Activated naive CD8-positive, alpha-beta T cell treated with anti-CD3 and anti-CD28 coated beads, Interleukin-2, amount 50 U/mL, for 16 hours (primary cell): ENCODE data around the gene C1orf105.
"Not testable (repeated sequence)": the region's sequence is repeated elsewhere in the genome, so short reads cannot be mapped to it uniquely, and the experiment has no call there.

Experiments used
- DNase-seq: peaks from one replicate; pipeline ENCODE4 v3.0.0-alpha.2; 2020; ENCODE audit warnings: low read depth, low spot score

C1orf105 gene, protein sequence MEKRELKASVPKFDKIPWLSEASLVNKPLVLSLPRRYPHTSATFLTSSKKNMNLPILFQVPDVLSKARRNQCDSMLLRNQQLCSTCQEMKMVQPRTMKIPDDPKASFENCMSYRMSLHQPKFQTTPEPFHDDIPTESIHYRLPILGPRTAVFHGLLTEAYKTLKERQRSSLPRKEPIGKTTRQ

DNA sequence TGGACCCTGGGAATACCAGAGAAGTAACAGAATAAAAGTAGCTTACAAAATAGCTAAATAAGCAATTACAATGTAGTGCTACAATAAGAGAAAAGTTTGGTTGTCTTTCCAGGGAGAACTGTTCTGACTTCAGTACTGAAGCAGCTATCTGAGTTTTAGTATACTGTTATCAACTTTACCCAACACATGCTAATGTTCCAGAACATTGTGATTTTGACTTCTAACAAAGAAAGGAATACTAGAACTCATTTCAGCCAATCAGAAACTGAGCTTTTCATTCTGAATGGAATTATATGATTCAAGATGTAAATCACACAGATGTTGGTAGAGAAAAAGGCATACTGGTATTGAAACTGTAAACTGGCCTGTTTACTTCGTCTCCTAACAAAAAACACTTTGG, at the start of gene C1orf105:
Gene C1orf105, plus strand, starts transcription at position 301 of the 400 bp plus-strand sequence. CDS start 201 bp downstream, outside the sequence.
- DNase-seq, result no peak

- not testable (repeated sequence) for DNase-seq
These were observed 48.8 kb upstream of the C1orf105 start for GRCh38 chr1:172371646-172372045.

GRCh38 chr1:172373864-172374263, 46.6 kb upstream of the C1orf105 start:
- no peak for DNase-seq

DNA sequence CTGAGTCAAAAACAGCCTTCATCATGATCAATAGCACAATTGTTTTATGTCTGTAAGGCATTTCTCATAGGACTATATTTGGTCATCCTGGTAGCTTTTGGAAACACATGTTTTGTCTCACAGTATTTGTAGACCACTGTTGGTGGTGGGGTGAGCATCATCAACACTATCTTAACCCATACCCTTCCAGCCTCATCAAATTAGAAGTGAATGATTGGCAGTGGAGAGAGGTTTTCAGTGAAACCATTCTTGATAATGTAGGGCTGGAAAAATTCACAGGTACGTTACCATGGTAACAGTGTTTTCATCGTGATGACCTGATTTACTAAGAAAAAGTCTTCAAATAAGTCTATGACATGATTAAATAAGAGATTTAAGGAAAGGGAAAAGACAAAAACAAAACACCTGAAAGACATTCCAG, 45.3 kb upstream of the C1orf105 start:
- DNase-seq, result no peak

DNA sequence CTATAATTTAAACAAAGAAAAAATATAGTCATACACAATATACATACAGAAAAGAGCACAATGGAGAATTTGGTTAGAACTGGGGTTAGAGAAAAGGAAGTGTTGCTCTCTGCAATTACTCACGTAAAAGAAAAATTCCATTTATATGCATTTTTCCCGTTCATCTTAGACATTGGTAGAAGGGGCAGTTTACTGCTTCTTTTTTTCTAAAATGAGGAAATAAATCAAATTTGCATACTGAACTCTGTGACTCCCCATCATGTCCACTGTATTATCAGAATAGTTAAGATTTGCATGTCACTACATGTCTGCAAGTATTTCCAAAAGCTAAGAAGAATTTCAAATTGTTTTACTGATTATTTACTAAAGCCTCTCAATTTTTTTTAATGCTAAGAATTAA, 44.1 kb upstream of the C1orf105 start:
- DNase-seq, result no peak

DNA sequence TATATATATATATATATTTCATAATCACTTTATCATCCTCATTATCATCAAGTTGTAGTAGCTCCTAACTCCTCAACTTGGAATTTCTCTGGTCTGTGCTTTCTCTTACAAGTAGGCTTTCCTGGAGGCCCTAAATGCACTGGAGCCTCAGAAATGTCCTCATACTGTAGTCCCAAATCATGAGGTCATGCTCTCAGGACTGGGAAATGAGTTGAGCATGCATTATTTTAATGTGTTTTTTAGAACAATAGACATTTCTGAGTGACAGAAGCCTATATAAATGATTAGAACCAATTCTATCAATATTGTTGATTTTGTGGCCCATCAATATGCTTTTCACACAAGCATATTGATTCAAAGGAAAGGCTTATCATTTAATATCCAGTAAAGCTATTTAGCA, 42.9 kb upstream of the C1orf105 start:
- no peak for DNase-seq

DNA sequence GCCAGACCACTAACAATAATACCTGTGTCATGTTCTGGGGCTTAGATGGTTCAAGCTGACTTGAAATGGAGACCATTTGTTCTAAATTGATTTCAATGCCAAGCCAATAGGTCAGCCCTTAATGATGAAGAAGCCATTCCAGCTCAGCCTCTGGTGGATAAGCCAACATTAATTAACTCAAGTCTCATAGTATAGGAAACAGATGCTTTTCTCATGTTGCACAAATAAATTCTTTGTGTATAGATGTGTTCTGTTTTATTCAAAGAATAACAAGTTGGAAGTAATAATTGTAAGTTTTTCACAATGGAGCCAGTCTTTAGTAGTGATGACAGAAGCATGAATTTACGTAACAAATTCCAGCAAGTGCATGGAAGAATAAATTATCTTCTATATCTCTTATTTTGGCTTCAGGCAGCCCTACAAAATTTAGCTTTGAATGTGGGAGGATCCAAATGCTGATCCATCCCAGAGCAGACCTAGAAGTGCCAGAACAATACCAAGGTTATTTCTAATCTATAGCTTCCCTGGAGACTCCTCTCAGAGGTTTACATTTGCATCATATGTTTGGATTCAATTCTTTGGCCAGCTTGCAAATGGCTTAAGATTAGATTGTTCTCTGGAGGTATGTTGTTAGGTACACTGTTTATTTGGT, 42.2 kb upstream of the C1orf105 start:
- no peak for DNase-seq

- no peak for DNase-seq
These were observed 39.8 kb upstream of the C1orf105 start for GRCh38 chr1:172380441-172381244.

DNA sequence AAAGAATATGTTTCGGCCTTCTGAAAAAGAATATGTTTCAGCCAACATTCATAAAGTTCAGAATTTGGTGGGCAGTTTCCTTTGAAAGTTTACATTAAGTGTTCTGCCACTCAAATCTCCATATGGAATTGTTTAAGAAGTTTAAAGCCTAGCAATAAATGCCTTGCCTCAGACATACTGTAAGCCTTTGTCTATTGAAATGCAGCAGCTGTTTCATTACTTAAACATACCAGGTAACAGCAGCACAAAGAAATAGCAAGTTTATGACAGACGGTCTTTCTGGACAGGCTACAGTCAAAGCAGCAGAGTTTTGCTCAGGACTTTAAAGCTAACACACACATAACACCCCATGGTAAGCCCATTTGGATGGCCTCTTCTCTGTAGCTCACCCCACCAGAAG, 38.5 kb upstream of the C1orf105 start:
- no peak for DNase-seq

DNA sequence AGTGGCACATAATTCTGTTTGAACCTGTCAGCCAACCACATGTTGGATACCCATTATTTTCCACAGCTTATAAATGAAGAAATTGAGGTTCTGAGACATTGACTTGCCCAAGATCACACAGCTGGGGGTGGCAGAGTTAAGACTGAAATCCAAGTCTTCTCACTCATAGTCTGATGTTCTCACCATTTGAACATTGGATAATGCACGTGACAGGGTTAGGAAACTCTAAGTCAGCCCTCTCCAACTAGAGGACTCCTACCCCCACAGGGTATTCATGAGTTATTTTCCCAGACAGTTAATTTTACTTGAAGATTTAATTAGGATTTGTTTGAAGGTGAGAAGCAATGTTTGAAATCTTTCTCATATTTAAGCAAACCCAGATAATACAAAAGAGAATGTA, 38.1 kb upstream of the C1orf105 start:
- no peak for DNase-seq

DNA sequence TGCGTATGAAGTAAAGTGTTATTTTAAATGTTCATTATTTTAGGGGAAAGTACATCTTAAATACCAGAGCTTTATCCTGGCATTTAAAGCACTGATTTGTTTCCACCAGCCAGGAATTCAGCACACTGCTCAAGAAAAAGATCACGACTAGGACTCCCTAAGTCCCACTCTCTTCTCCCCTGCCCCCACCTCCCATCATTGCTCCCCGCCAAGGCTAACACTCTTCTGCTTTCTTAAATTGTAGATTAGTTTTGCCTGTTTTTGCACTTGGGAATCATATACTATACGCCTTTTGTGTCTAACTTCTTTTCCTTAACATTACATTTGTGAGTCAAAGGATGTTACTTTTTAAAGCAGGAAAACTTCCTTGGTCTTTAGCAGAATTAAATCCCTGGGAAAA, 37.5 kb upstream of the C1orf105 start:
- no peak for DNase-seq

GRCh38 chr1:172383536-172383935, 36.9 kb upstream of the C1orf105 start:
- DNase-seq, result no peak

DNA sequence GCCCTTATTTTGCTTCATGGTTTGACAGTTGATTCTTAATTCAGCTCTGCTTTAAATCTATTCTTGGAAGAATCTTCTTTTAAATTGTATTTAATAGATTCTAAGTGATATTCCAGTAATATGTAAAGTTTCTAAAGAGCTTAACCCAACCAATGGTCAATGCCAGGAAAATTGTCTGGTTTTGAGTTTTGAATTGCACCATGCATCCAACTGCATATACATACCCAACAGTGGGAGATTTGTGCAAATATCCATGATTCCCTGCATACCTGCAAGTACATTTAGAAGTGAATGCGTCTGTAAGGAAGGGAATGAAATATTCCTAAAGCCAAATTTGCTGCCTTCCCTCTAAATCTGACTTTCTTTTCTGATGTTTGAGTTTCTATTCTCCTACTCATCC, 35.8 kb upstream of the C1orf105 start:
- DNase-seq, result no peak

- DNase-seq, result no peak
These were observed 34.4 kb upstream of the C1orf105 start for GRCh38 chr1:172386046-172386445.

DNA sequence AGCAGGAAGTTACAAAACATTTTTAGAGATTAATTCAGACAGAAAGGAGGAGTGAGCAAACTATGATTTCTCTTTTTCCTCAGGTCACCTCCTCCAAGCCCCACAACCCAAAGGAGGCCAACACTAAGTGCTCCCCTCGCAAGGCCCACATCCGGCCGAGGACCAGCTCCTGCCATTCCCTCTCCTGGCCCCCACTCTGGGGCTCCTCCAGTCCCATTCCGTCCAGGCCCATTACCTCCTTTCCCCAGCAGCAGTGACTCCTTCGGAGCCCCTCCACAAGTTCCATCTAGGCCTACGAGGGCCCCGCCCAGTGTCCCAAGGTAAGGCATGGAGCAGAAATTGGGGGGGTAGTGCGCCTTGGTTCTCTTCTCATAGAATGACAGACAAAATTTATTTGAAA, 32.0 kb upstream of the C1orf105 start:
- no peak for DNase-seq

DNA sequence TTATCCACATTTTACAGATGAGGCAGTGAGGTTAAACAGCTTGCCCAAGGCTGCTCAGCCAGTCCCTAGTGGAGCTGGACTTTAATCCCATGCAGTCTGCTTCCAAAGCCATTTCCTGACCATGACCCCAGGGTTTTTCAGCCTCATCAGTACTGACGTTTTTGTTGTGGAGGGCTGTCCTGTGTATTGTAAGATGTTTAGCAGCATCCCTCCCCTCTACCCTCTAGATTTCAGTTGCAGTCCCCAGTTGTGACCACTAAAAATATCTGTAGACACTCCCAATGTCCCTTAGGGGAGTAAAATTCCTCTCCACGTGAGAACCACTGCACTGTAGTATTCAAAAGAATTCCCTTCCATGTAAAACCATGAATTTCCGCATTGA, 30.2 kb upstream of the C1orf105 start:
- no peak for DNase-seq

GRCh38 chr1:172390683-172391551, 29.6 kb upstream of the C1orf105 start:
- no peak for DNase-seq

DNA sequence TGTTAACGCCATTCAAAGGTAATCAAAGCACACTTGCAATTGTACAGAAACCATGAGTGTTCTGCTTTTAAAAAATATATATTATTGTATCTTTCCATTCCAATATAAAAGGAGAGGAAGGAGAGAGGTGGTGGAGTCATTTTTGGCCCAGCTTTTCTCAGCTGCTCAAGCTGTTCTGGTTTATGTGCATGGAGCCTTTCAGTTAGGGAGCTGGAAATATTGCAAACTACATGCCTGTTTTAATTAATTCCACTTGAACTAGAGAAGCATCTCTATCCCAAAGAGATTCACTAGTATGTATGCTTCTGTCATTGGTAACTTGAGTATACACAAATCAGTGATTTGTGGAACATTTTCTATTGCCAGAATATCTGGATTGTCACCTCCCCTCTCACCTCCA, 28.5 kb upstream of the C1orf105 start:
- DNase-seq, result no peak

- no peak for DNase-seq
These were observed 27.1 kb upstream of the C1orf105 start for GRCh38 chr1:172393354-172393753.

DNA sequence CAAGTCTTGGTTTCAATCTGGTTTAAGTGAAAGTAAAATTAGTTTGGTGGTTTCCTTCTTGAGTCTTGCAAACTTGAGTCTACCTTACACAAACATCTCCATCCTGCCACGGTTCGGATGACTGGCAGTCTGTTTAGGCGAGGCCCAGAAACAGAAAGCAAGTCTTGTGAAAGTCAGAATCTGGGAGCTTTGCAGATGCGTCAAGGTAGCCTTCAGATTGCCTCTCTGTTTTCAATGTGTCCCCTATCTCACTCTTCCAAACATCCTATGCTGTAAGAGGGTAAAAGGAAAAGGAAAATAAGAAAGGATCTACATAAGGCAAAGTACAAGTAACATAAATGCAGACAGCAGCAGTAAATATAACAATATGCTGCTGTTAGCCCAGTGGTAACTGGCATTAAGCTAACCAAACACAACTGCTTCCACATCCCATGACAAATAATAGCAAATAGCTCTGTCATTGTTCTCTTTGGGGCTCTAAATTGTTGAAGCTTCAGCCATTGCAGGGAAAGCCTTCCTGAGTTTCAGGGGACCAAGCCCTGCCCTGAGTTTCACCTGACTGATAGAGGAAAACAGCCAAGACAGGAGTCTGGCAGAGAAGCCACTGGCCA, 26.2 kb upstream of the C1orf105 start:
- DNase-seq, result peak; percentile 57

GRCh38 chr1:172394811-172395210, 25.7 kb upstream of the C1orf105 start:
- no peak for DNase-seq
